HepG2 (cell line): ENCODE measurements around the gene DNAJC4. TPM values are rescaled to one million over a fixed set of nuclear protein-coding genes. Genes with fewer than 3 reads are reported as not detected.

Experiments
- ATAC-seq: fragments of 200-7000 bp; cut with Tn5 transposase; 3 replicates; pipeline ENCODE4 v1.9.1; 2020; ENCODE audit warnings: mild to moderate bottlenecking, moderate library complexity
- BruUV-seq: library from RNA; stranded (reverse); fragments of 400-500 nt; replicated peaks from 2 replicates; lab custom pipeline; 2021; lab: Mats Ljungman, UMichigan
- CTCF ChIA-PET: fragments of 300-600 bp; formaldehyde crosslinking; extraction: SDS; loops from one replicate; lab custom pipeline; 2021; ENCODE audit warnings: low total read pairs, inconsistent platforms, low intra/inter-chr PET ratio; lab: Yijun Ruan, JAX
- POLR2A ChIA-PET: fragments of 350-600 bp; sonication (Branson Sonifier 250); formaldehyde crosslinking; loops from one replicate; lab custom pipeline; 2020; ENCODE audit warnings: antibody characterized with exemption, inconsistent platforms; lab: Yijun Ruan, JAX
- DNase-seq: peaks from one replicate; pipeline ENCODE4 v3.0.0-alpha.2; 2015; ENCODE audit warnings: low spot score
- FAIRE-seq: peaks from 3 replicates; lab custom pipeline; 2011; peaks lifted over from hg19 to GRCh38; lab: Jason Lieb, UNC
- H2AFZ ChIP-seq: one replicate; pipeline ENCODE4 v1.6.1; 2011; ENCODE audit warnings: low read length, inconsistent platforms
- H3K27ac ChIP-seq: fragments of 300-600 bp; 3 replicates; pipeline ENCODE4 v1.8.0; 2011; ENCODE audit warnings: mixed run types, mild to moderate bottlenecking, mixed read lengths, low read length, inconsistent platforms; ENCODE audit not compliant: insufficient read depth; ENCODE audit errors: extremely low read length
- H3K27me3 ChIP-seq, 2 experiments: fragments of 200-600 bp in 1 of 2; 2 replicates in 1 of 2; 3 replicates in 1 of 2; pipeline versions ENCODE4 v1.6.0 to v1.8.0; 2011; ENCODE audit warnings: low read length in 2 of 2, mild to moderate bottlenecking in 2 of 2, moderate library complexity in 2 of 2, inconsistent platforms in 1 of 2; ENCODE audit not compliant: insufficient read depth in 2 of 2, control insufficient read depth in 1 of 2
- H3K36me3 ChIP-seq, 2 experiments: fragments of 200-600 bp in 1 of 2; replicated peaks in 1 of 2; 2 replicates in 1 of 2; 3 replicates in 1 of 2; pipeline versions ENCODE4 v1.5.1 to v1.8.0; 2011; ENCODE audit warnings: low read length in 2 of 2, inconsistent platforms in 1 of 2; ENCODE audit not compliant: insufficient read depth in 2 of 2, control insufficient read depth in 1 of 2
- H3K4me1 ChIP-seq: 2 replicates; pipeline ENCODE4 v1.5.1; 2012; ENCODE audit warnings: low read length, inconsistent platforms; ENCODE audit not compliant: insufficient read depth
- H3K4me2 ChIP-seq: 2 replicates; pipeline ENCODE4 v1.6.0; 2011; ENCODE audit warnings: low read depth, low read length, inconsistent platforms
- H3K4me3 ChIP-seq, 3 experiments: fragments of 200-600 bp in 1 of 3; sonication (generic), shearing (Covaris generic) in 1 of 3; replicated peaks in 1 of 3; 2 replicates each; pipeline ENCODE4 v1.5.1; 2011 to 2016; ENCODE audit warnings: low read length in 3 of 3, inconsistent platforms in 2 of 3, low read depth in 2 of 3, mild to moderate bottlenecking in 2 of 3, control low read depth in 1 of 3, mixed read lengths in 1 of 3; ENCODE audit not compliant: insufficient read depth in 1 of 3
- H3K79me2 ChIP-seq: one replicate; pipeline ENCODE4 v1.6.1; 2011; ENCODE audit warnings: low read length, inconsistent platforms; ENCODE audit not compliant: insufficient read depth
- H3K9ac ChIP-seq: 2 replicates; pipeline ENCODE4 v1.6.0; 2011; ENCODE audit warnings: mild to moderate bottlenecking, low read depth, low read length, inconsistent platforms; ENCODE audit not compliant: insufficient read depth
- H3K9me3 ChIP-seq: 2 replicates; pipeline ENCODE4 v1.5.1; 2012; ENCODE audit warnings: mild to moderate bottlenecking, low read length
- H4K20me1 ChIP-seq: 2 replicates; pipeline ENCODE4 v1.6.0; 2011; ENCODE audit warnings: inconsistent platforms, mild to moderate bottlenecking, low read length, moderate library complexity; ENCODE audit not compliant: insufficient read depth
- AHR ChIP-seq: IDR thresholded peaks from 2 replicates; pipeline ENCODE4 v1.6.1; 2018; ENCODE audit warnings: missing genetic modification reagents, missing compliant biosample characterization
- ATF5 ChIP-seq: sonication (generic); formaldehyde crosslinking; IDR thresholded peaks from 2 replicates; pipeline ENCODE4 v1.4.0; 2020; ENCODE audit warnings: mild to moderate bottlenecking, low read depth, missing genetic modification reagents
- CCAR2 ChIP-seq: fragments of 200-400 bp; formaldehyde crosslinking; optimal IDR thresholded peaks from 2 replicates; pipeline ENCODE3; 2018; ENCODE audit warnings: low read depth, mild to moderate bottlenecking, low read length, moderate library complexity
- HNRNPL ChIP-seq: fragments of 200-400 bp; formaldehyde crosslinking; IDR thresholded peaks from 2 replicates; pipeline ENCODE4 v1.6.1; 2017; ENCODE audit warnings: mild to moderate bottlenecking, low read depth, low read length
- KDM1A ChIP-seq: IDR thresholded peaks from 2 replicates; pipeline ENCODE4 v1.6.1; 2016; ENCODE audit warnings: missing compliant biosample characterization
- MAFK ChIP-seq, 2 experiments: IDR thresholded peaks in 1 of 2; conservative IDR thresholded peaks in 1 of 2; 2 replicates each; pipeline ENCODE4 v1.6.1; 2011; ENCODE audit warnings: improper control_type of control experiment in 2 of 2, low read length in 2 of 2
- PHF8 ChIP-seq: sonication (generic); formaldehyde crosslinking; IDR thresholded peaks from 2 replicates; pipeline ENCODE4 v1.5.0; 2020; ENCODE audit warnings: missing genetic modification reagents
- ZBTB8A ChIP-seq: sonication (generic); formaldehyde crosslinking; IDR thresholded peaks from 2 replicates; pipeline ENCODE4 v1.4.0; 2020; ENCODE audit warnings: mild to moderate bottlenecking, low read depth, missing genetic modification reagents, borderline replicate concordance
- ZIK1 ChIP-seq: sonication (generic); formaldehyde crosslinking; IDR thresholded peaks from 2 replicates; pipeline ENCODE4 v1.5.0; 2020; ENCODE audit warnings: mild to moderate bottlenecking, low read depth, missing genetic modification reagents, borderline replicate concordance
- ZKSCAN5 ChIP-seq: sonication (generic); formaldehyde crosslinking; IDR thresholded peaks from 2 replicates; pipeline ENCODE4 v1.5.1; 2020; ENCODE audit warnings: mild to moderate bottlenecking, missing genetic modification reagents
- ZMYM3 ChIP-seq: sonication (generic); formaldehyde crosslinking; IDR thresholded peaks from 2 replicates; pipeline ENCODE4 v1.5.1; 2020; ENCODE audit warnings: mild to moderate bottlenecking, missing genetic modification reagents
- ZNF629 ChIP-seq: sonication (generic); formaldehyde crosslinking; conservative IDR thresholded peaks from 2 replicates; pipeline ENCODE4 v1.5.0; 2020; ENCODE audit warnings: missing genetic modification reagents
- WGBS: methylation state at CpG from one replicate; pipeline ENCODE4 v1.1.6; 2017; ENCODE audit warnings: low lambda C conversion rate; 5-methylcytosine and 5-hydroxymethylcytosine counted together
- in situ Hi-C: cut with HindIII; loops from 2 replicates; pipeline ENCODE4 v1.10.0; 2017; ENCODE audit warnings: low pct_unique_long_range_greater_than_20kb; ENCODE audit not compliant: extremely low pct_ligation_motif_present
- intact Hi-C: fragments of 100-400 bp; cut with micrococcal nuclease; formaldehyde crosslinking; loops from one replicate; pipeline ENCODE4 v1.10.0; 2022; ENCODE audit not compliant: unreplicated experiment
- polyA plus RNA-seq, 8 experiments: library from polyadenylated mRNA; depleted of rRNA in 3 of 8; stranded (reverse) in 7 of 8; unstranded in 1 of 8; fragments of >200 nt; fragmentation: Illumina TruSeq in 4 of 8; extraction: Trizol in 4 of 8; gene quantifications; 2 replicates each; pipeline versions ENCODE4 v1.2.1 to v1.2.3, GENCODE V29; 2011 to 2016; ENCODE audit warnings: low read depth in 4 of 8, missing spikeins in 1 of 8, mixed read lengths in 1 of 8; ENCODE audit not compliant: insufficient read depth in 1 of 8
- total RNA-seq, 5 experiments: library from RNA; depleted of rRNA; stranded (reverse); fragments of >200 nt; fragmentation: Illumina TruSeq; extraction: Trizol; gene quantifications; 2 replicates each; pipeline ENCODE4 v1.2.3, GENCODE V29; 2016; ENCODE audit warnings: low read depth in 1 of 5
- TF ChIP-seq, protein P1 (sequence below): sonication (generic); formaldehyde crosslinking; conservative IDR thresholded peaks from 2 replicates; pipeline ENCODE4 v1.5.0; 2020; ENCODE audit warnings: missing genetic modification reagents
- TF ChIP-seq, protein P2 (sequence below): IDR thresholded peaks from 2 replicates; pipeline ENCODE4 v1.6.1; 2012; ENCODE audit warnings: inconsistent platforms
- TF ChIP-seq, protein P3 (sequence below): IDR thresholded peaks from 2 replicates; pipeline ENCODE4 v1.6.1; 2016; ENCODE audit warnings: missing biosample characterization, missing genetic modification reagents, low read depth

The DNAJC4 gene
- total and polyA plus RNA-seq, 2 of the 13 experiments (the other 11 are each of a cell fraction or from before 2014, with no cell fraction given) = 10.3 to 60.8 TPM

GRCh38 chr11:64235437-64236161, 5.3 kb downstream of the DNAJC4 start:
- Histone ChIP-seq H3K9me3 (no peaks in the 10 kb centered on the region), H3K4me2 (peak overlapping the region; percentile 76), H3K27ac (no peak overlapping the region), H3K79me2 (peaks cover 3% of the 10 kb centered on the region), H2AFZ (no peak overlapping the region), H3K27me3 (no peaks in the 10 kb centered on the region; a peak in 1 of 5 replicates), H4K20me1 (no peaks in the 10 kb centered on the region), H3K36me3 (no peaks in the 10 kb centered on the region; a peak in 1 of 5 replicates), H3K4me3 (peak overlapping the region; percentile 60 to 80 (median 76)), H3K9ac (peak overlapping the region; percentile 58; the same call in 1 of the 2 replicates), H3K4me1 (peaks cover 74% of the 10 kb centered on the region)
- ChIA-PET CTCF (no interaction called here), POLR2A (interaction anchor here (1.6 to 2.3 kb wide), 2 partner anchors 9 to 10 kb away, joined by 7 to 27 read pairs; partner anchors contain the start of genes NUDT22 and TRPT1)
- ATAC-seq (no peak), FAIRE-seq (no peak), DNase-seq (no peak)
- BruUV-seq = TSS peak; percentile 45
- in situ Hi-C loops = no loop called here
- intact Hi-C loops = no loop called here
- TF ChIP-seq ZKSCAN5 (CRISPR knock-in tag) = no peak
- TF ChIP-seq, protein P1, sequence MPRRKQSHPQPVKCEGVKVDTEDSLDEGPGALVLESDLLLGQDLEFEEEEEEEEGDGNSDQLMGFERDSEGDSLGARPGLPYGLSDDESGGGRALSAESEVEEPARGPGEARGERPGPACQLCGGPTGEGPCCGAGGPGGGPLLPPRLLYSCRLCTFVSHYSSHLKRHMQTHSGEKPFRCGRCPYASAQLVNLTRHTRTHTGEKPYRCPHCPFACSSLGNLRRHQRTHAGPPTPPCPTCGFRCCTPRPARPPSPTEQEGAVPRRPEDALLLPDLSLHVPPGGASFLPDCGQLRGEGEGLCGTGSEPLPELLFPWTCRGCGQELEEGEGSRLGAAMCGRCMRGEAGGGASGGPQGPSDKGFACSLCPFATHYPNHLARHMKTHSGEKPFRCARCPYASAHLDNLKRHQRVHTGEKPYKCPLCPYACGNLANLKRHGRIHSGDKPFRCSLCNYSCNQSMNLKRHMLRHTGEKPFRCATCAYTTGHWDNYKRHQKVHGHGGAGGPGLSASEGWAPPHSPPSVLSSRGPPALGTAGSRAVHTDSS (CRISPR knock-in tag) = no peak
- 0 out of 2 replicates have a peak, but pooled peaks have one; percentile 29 for TF ChIP-seq HNRNPL
- TF ChIP-seq ATF5 (CRISPR knock-in tag) = no peak
- 0 out of 2 replicates have a peak, but pooled peaks have one; percentile 51 for TF ChIP-seq KDM1A (CRISPR knock-in tag)
- peak; percentile 84 for TF ChIP-seq ZMYM3 (CRISPR knock-in tag)
- TF ChIP-seq, protein P2, sequence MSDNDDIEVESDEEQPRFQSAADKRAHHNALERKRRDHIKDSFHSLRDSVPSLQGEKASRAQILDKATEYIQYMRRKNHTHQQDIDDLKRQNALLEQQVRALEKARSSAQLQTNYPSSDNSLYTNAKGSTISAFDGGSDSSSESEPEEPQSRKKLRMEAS = peak; percentile 3; the same call in 1 of the 2 replicates
- no peak for TF ChIP-seq MAFK (conservative IDR thresholded peaks at IDR 0.05 in 1 of 2, IDR thresholded peaks at IDR 0.05 in 1 of 2; ENCODE audit: low read length in 2 of 2)
- TF ChIP-seq CCAR2 = no peak
- TF ChIP-seq, protein P3, sequence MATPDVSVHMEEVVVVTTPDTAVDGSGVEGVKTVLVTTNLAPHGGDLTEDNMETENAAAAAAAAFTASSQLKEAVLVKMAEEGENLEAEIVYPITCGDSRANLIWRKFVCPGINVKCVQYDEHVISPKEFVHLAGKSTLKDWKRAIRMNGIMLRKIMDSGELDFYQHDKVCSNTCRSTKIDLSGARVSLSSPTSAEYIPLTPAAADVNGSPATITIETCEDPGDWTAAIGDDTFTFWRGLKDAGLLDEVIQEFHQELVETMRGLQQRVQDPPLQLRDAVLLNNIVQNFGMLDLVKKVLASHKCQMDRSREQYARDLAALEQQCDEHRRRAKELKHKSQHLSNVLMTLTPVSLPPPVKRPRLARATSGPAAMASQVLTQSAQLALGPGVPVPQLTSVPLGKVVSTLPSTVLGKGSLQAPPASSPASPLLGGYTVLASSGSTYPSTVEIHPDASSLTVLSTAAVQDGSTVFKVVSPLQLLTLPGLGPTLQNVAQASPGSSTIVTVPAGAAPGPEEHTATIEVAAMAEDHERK (CRISPR knock-in tag) = no peak
- 0 out of 2 replicates have a peak, but pooled peaks have one; percentile 1 for TF ChIP-seq PHF8 (CRISPR knock-in tag)
- 0 out of 2 replicates have a peak, but pooled peaks have one; percentile 54 for TF ChIP-seq ZIK1 (CRISPR knock-in tag)
- TF ChIP-seq ZBTB8A = no peak
- peak; percentile 93 for TF ChIP-seq ZNF629 (CRISPR knock-in tag)
- no peak for TF ChIP-seq AHR (CRISPR knock-in tag)
- WGBS = 78% methylated on average over 1 of the region's 12 CpGs
